OCI-LY1 (cell line): ENCODE measurements around the gene FMN1.

ENCODE experiments used
- H2AFZ ChIP-seq: fragments of 200-600 bp; sonication (generic), shearing (Covaris generic); 2 replicates; pipeline ENCODE4 v1.6.0; 2014; ENCODE audit warnings: antibody characterized with exemption, mild to moderate bottlenecking, low read length
- H3F3A ChIP-seq: fragments of 200-600 bp; sonication (generic), shearing (Covaris generic); 2 replicates; pipeline ENCODE4 v1.6.0; 2014; ENCODE audit warnings: mild to moderate bottlenecking, antibody characterized with exemption, low read length, moderate library complexity; ENCODE audit not compliant: insufficient read depth
- H3K27ac ChIP-seq: fragments of 200-600 bp; sonication (generic); 2 replicates; pipeline ENCODE4 v1.5.1; 2014; ENCODE audit warnings: low read length, mixed run types, mild to moderate bottlenecking, low read depth; ENCODE audit not compliant: poor library complexity, severe bottlenecking
- H3K27me3 ChIP-seq: fragments of 200-600 bp; sonication (generic); 2 replicates; pipeline ENCODE4 v1.6.0; 2014; ENCODE audit warnings: antibody characterized with exemption, mild to moderate bottlenecking, low read length, moderate library complexity; ENCODE audit not compliant: insufficient read depth
- H3K36me3 ChIP-seq: fragments of 200-600 bp; sonication (generic); 2 replicates; pipeline ENCODE4 v1.6.1; 2014; ENCODE audit warnings: mild to moderate bottlenecking, antibody characterized with exemption, low read length, moderate library complexity, mixed read lengths; ENCODE audit not compliant: insufficient read depth
- H3K4me1 ChIP-seq: fragments of 200-600 bp; sonication (generic); 2 replicates; pipeline ENCODE4 v1.5.1; 2014; ENCODE audit warnings: mild to moderate bottlenecking, low read length, moderate library complexity; ENCODE audit not compliant: insufficient read depth, severe bottlenecking
- H3K4me2 ChIP-seq: fragments of 200-600 bp; sonication (generic), shearing (Covaris generic); 2 replicates; pipeline ENCODE4 v1.6.1; 2014; ENCODE audit warnings: low read length
- H3K4me3 ChIP-seq: fragments of 200-600 bp; sonication (generic); 2 replicates; pipeline ENCODE4 v1.5.1; 2014; ENCODE audit warnings: low read length, low read depth, mild to moderate bottlenecking, mixed read lengths; ENCODE audit not compliant: poor library complexity, severe bottlenecking
- H3K79me2 ChIP-seq: fragments of 200-600 bp; shearing (Covaris generic); 2 replicates; pipeline ENCODE4 v1.6.1; 2016; ENCODE audit warnings: mixed run types, low read length, mixed read lengths; ENCODE audit not compliant: insufficient read depth
- H3K9ac ChIP-seq: fragments of 200-600 bp; sonication (generic), shearing (Covaris generic); 2 replicates; pipeline ENCODE4 v1.6.1; 2014; ENCODE audit warnings: mild to moderate bottlenecking, low read length, mixed read lengths
- H3K9me2 ChIP-seq: fragments of 200-600 bp; sonication (generic), shearing (Covaris generic); 2 replicates; pipeline ENCODE4 v1.6.1; 2014; ENCODE audit warnings: low read depth, mild to moderate bottlenecking, low read length, mixed read lengths
- H3K9me3 ChIP-seq: fragments of 200-600 bp; shearing (Covaris generic); 2 replicates; pipeline ENCODE4 v1.6.1; 2014; ENCODE audit warnings: low read length, mixed read lengths
- H4K20me1 ChIP-seq: fragments of 200-600 bp; sonication (generic), shearing (Covaris generic); 2 replicates; pipeline ENCODE4 v1.6.0; 2016; ENCODE audit warnings: mild to moderate bottlenecking, low read length; ENCODE audit not compliant: insufficient read depth
- EZH2 ChIP-seq: fragments of 200-600 bp; sonication (generic), shearing (Covaris generic); IDR thresholded peaks from 2 replicates; pipeline ENCODE4 v1.8.0; 2017; ENCODE audit warnings: borderline replicate concordance, mixed run types, mild to moderate bottlenecking, antibody characterized with exemption, low read length, moderate library complexity, mixed read lengths
- TF ChIP-seq, protein P1 (sequence below): fragments of 200-600 bp; sonication (generic), shearing (Covaris generic); IDR thresholded peaks from 2 replicates; pipeline ENCODE4 v1.5.1; 2017; ENCODE audit warnings: mild to moderate bottlenecking, antibody characterized with exemption, low read length, moderate library complexity, mixed read lengths

FMN1 gene

DNA sequence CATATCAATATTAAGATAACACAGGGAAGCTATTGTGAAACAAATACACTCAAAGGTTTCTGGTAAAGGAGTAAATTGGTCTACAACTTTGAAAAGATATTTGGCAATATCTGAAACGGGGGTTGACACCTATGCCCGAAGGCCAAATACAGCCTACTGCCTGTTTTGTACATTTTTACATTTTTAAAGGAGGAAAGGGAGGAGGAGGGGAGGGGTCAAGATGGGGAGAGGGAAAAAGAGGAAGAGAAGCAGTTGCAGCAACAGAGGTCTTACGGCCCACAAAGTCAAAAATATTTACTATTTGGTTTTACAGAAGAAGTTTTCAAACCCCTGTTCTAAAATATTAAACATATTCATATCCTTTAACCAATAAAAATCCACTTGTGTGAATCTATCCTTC, 94.2 kb downstream of the FMN1 start:
- H3K4me1 ChIP-seq = no peaks in the 10 kb centered on the region
- H3K4me2 ChIP-seq = no peak overlapping the region
- TF ChIP-seq, protein P1, sequence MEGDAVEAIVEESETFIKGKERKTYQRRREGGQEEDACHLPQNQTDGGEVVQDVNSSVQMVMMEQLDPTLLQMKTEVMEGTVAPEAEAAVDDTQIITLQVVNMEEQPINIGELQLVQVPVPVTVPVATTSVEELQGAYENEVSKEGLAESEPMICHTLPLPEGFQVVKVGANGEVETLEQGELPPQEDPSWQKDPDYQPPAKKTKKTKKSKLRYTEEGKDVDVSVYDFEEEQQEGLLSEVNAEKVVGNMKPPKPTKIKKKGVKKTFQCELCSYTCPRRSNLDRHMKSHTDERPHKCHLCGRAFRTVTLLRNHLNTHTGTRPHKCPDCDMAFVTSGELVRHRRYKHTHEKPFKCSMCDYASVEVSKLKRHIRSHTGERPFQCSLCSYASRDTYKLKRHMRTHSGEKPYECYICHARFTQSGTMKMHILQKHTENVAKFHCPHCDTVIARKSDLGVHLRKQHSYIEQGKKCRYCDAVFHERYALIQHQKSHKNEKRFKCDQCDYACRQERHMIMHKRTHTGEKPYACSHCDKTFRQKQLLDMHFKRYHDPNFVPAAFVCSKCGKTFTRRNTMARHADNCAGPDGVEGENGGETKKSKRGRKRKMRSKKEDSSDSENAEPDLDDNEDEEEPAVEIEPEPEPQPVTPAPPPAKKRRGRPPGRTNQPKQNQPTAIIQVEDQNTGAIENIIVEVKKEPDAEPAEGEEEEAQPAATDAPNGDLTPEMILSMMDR = no peak
- no peak for TF ChIP-seq EZH2
- H3K9me2 ChIP-seq = no peaks in the 10 kb centered on the region
- no peaks in the 10 kb centered on the region for H4K20me1 ChIP-seq
- H3K27me3 ChIP-seq = no peaks in the 10 kb centered on the region; the same call in 1 of the 2 replicates
- H2AFZ ChIP-seq = no peak overlapping the region
- H3K27ac ChIP-seq = no peak overlapping the region
- no peaks in the 10 kb centered on the region for H3F3A ChIP-seq
- no peak overlapping the region for H3K9ac ChIP-seq
- H3K36me3 ChIP-seq = no peaks in the 10 kb centered on the region
- H3K79me2 ChIP-seq = no peaks in the 10 kb centered on the region
- no peak overlapping the region for H3K4me3 ChIP-seq
- H3K9me3 ChIP-seq = no peaks in the 10 kb centered on the region

DNA sequence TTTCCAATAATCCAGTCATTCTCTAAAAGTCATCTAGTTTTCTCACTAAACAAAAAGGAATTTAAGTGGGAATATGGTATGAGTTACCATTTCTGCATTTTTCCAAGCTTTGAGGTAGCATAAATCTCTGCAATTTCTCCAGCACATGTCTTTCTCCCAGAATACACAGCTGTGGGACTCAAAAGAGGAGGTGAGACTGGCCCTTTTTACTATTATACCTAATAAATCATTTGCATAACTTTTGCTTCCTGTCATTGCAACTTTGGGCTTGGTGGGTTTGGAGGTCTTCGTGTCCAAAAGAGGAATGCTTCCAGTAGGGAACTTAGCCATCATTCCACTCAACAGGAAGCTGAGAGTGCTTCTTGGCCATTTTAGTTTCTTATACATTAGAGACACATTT, 94.8 kb downstream of the FMN1 start:
- TF ChIP-seq, protein P1 = no peak
- TF ChIP-seq EZH2 = no peak
- Histone ChIP-seq H2AFZ (no peak overlapping the region), H3K4me1 (no peaks in the 10 kb centered on the region), H3K9me3 (no peaks in the 10 kb centered on the region), H3K9ac (no peak overlapping the region), H3K9me2 (no peaks in the 10 kb centered on the region), H3K4me2 (no peak overlapping the region), H3K4me3 (no peak overlapping the region), H3F3A (no peaks in the 10 kb centered on the region), H3K79me2 (no peaks in the 10 kb centered on the region), H3K27me3 (no peaks in the 10 kb centered on the region; the same call in 1 of the 2 replicates), H4K20me1 (no peaks in the 10 kb centered on the region), H3K27ac (no peak overlapping the region), H3K36me3 (no peaks in the 10 kb centered on the region)

DNA sequence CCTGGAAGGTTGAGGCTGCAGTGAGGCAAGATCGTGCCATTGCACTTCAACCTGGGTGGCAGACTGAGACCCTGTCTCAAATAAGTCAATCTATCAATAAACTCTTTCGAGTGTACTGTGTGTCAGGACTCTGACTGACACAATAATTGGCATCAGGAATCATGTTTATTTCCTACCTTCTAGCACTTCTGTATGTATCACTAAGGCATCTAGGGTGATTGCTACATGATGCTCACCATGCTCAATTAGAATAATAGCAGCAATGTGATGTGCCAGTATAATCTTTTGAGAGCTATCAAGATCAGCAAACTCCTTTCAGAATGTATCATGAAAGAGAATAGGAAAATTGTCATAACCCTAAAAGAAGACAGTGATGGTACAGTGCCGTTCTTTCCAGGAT, 95.3 kb downstream of the FMN1 start:
- Histone ChIP-seq H3K4me1 (no peaks in the 10 kb centered on the region), H3K9me2 (no peaks in the 10 kb centered on the region), H3K79me2 (no peaks in the 10 kb centered on the region), H3K27me3 (no peaks in the 10 kb centered on the region; the same call in 1 of the 2 replicates), H2AFZ (no peak overlapping the region), H3K36me3 (no peaks in the 10 kb centered on the region), H3K9ac (no peak overlapping the region), H3F3A (no peaks in the 10 kb centered on the region), H3K9me3 (no peaks in the 10 kb centered on the region), H3K4me3 (no peak overlapping the region), H4K20me1 (no peaks in the 10 kb centered on the region), H3K27ac (no peak overlapping the region), H3K4me2 (no peak overlapping the region)
- TF ChIP-seq EZH2 = no peak
- TF ChIP-seq, protein P1 = no peak
